Ascending aorta (tissue), 2 donors: ENCODE results near the gene MCRIP1. TPM values are rescaled to one million over a fixed set of nuclear protein-coding genes. Genes with fewer than 3 reads are reported as not detected.

Source experiments
- DNase-seq, 2 donors: peaks; one replicate each; pipeline ENCODE4 v3.0.0-alpha.2; 2019; ENCODE audit warnings: low spot score in 2 of 2
- H3K27ac ChIP-seq, 2 donors: fragments of 200-600 bp; sonication (generic); one replicate each; pipeline ENCODE4 v1.5.1; 2016 to 2017; ENCODE audit warnings: mild to moderate bottlenecking in 1 of 2
- H3K27me3 ChIP-seq: fragments of 200-600 bp; sonication (generic); one replicate; pipeline ENCODE4 v1.5.1; 2017
- H3K36me3 ChIP-seq, 2 donors: fragments of 200-600 bp; sonication (generic); one replicate each; pipeline ENCODE4 v1.5.1; 2016
- H3K4me1 ChIP-seq, 2 donors: fragments of 200-600 bp; sonication (generic); one replicate each; pipeline ENCODE4 v1.5.1; 2016 to 2017; ENCODE audit warnings: mild to moderate bottlenecking in 1 of 2
- H3K4me3 ChIP-seq, 2 donors: fragments of 200-600 bp; sonication (generic); one replicate each; pipeline ENCODE4 v1.5.1; 2016 to 2017; ENCODE audit warnings: mild to moderate bottlenecking in 1 of 2
- H3K9me3 ChIP-seq, 2 donors: fragments of 200-600 bp; sonication (generic); one replicate each; pipeline ENCODE4 v1.5.1; 2016
- CTCF ChIP-seq, 3 experiments: fragments of 200-600 bp in 2 of 3; fragments of 450-650 bp in 1 of 3; sonication (generic) in 2 of 3; IDR thresholded peaks; one replicate each; pipeline ENCODE4 v1.5.1; 2016 to 2019; ENCODE audit warnings: antibody characterized with exemption in 3 of 3, mild to moderate bottlenecking in 1 of 3, moderate library complexity in 1 of 3
- intact Hi-C: fragments of 100-400 bp; cut with DNase I; formaldehyde crosslinking; loops from one replicate; pipeline ENCODE4 v1.15.1; 2023
- total RNA-seq: library from RNA; depleted of rRNA; stranded (reverse); fragments of >200 nt; gene quantifications from one replicate; pipeline ENCODE4 v1.1.0, GENCODE V29; 2016

MCRIP1 gene
- total RNA-seq, 1 donor from 2014 or later, result 149 TPM

- Histone ChIP-seq H3K36me3 (peaks cover 13 to 15% of the 10 kb centered on the region in 2 donors), H3K9me3 (no peaks in the 10 kb centered on the region), H3K27ac (no peak overlapping the region), H3K4me3 (no peak overlapping the region), H3K4me1 (peaks cover 12 to 17% of the 10 kb centered on the region in 2 donors), H3K27me3 (no peaks in the 10 kb centered on the region)
- no peak for TF ChIP-seq CTCF (IDR thresholded peaks at IDR 0.05)
- no peak for DNase-seq
- intact Hi-C loops, result no loop called here
Observed at GRCh38 chr17:81828656-81829055, 4.4 kb downstream of the MCRIP1 start.

GRCh38 chr17:81825841-81826466 is 7.1 kb downstream of the MCRIP1 start:
- intact Hi-C loops, result no loop called here

GRCh38 chr17:81824595-81824994 is 8.5 kb downstream of the MCRIP1 start:
- Histone ChIP-seq H3K4me3 (no peak overlapping the region), H3K27me3 (no peaks in the 10 kb centered on the region), H3K9me3 (no peaks in the 10 kb centered on the region), H3K36me3 (peaks cover 24 to 27% of the 10 kb centered on the region in 2 donors), H3K27ac (no peak overlapping the region), H3K4me1 (peaks cover 0 to 6% of the 10 kb centered on the region in 2 donors)
- no peak for TF ChIP-seq CTCF (IDR thresholded peaks at IDR 0.05)
- intact Hi-C loops, result no loop called here
- DNase-seq, result no peak

More at GRCh38 chr17:81825841-81826466, 7.1 kb downstream of the MCRIP1 start:
- peaks cover 24 to 27% of the 10 kb centered on the region in 2 donors for H3K36me3 ChIP-seq
- no peak overlapping the region for H3K27ac ChIP-seq
- no peaks in the 10 kb centered on the region for H3K27me3 ChIP-seq
- DNase-seq, result no peak
- H3K4me3 ChIP-seq, result no peak overlapping the region
- H3K9me3 ChIP-seq, result no peaks in the 10 kb centered on the region
- no peak for TF ChIP-seq CTCF (IDR thresholded peaks at IDR 0.05)
- H3K4me1 ChIP-seq, result peaks cover 0 to 6% of the 10 kb centered on the region in 2 donors

GRCh38 chr17:81823820-81824550 is 9.1 kb downstream of the MCRIP1 start:
- TF ChIP-seq CTCF (IDR thresholded peaks at IDR 0.05), result no peak
- intact Hi-C loops, result no loop called here
- H3K4me1 ChIP-seq, result peaks cover 0 to 6% of the 10 kb centered on the region in 2 donors
- H3K27ac ChIP-seq, result no peak overlapping the region
- peaks cover 24 to 27% of the 10 kb centered on the region in 2 donors for H3K36me3 ChIP-seq
- no peaks in the 10 kb centered on the region for H3K9me3 ChIP-seq
- no peak overlapping the region for H3K4me3 ChIP-seq
- no peak for DNase-seq
- no peaks in the 10 kb centered on the region for H3K27me3 ChIP-seq

GRCh38 chr17:81822996-81823819 is 9.9 kb downstream of the MCRIP1 start:
- no peak for DNase-seq
- Histone ChIP-seq H3K27ac (no peak overlapping the region), H3K9me3 (no peaks in the 10 kb centered on the region), H3K4me3 (no peak overlapping the region), H3K27me3 (no peaks in the 10 kb centered on the region), H3K36me3 (peaks cover 24 to 27% of the 10 kb centered on the region in 2 donors), H3K4me1 (peaks cover 0 to 6% of the 10 kb centered on the region in 2 donors)
- no peak for TF ChIP-seq CTCF (IDR thresholded peaks at IDR 0.05)
- intact Hi-C loops, result no loop called here
